WERI-Rb-1 (cell line): ENCODE results near the gene EMILIN2.
A peak's percentile ranks its signal among the peaks of the same experiment; 100 is the strongest.

Experiments used
- DNase-seq: peaks from one replicate; pipeline ENCODE4 v3.0.0-alpha.2; 2020
- H3K27ac ChIP-seq: fragments of 250-450 bp; sonication (Bioruptor Pico); 2 replicates; pipeline ENCODE4 v1.5.1; 2020; ENCODE audit warnings: mild to moderate bottlenecking, moderate library complexity
- H3K27me3 ChIP-seq: fragments of 250-450 bp; sonication (Bioruptor Pico); 2 replicates; pipeline ENCODE4 v1.5.1; 2021; ENCODE audit warnings: mild to moderate bottlenecking, low read depth, moderate library complexity; ENCODE audit not compliant: insufficient read depth, severe bottlenecking
- H3K36me3 ChIP-seq: fragments of 250-450 bp; sonication (Bioruptor Pico); 2 replicates; pipeline ENCODE4 v1.5.1; 2020; ENCODE audit warnings: mild to moderate bottlenecking, moderate library complexity
- H3K4me3 ChIP-seq: 2 replicates; pipeline ENCODE4 v1.5.1; 2011; ENCODE audit warnings: low read depth, mild to moderate bottlenecking, control low read depth, low read length
- H3K9me3 ChIP-seq: fragments of 250-450 bp; sonication (Bioruptor Pico); 2 replicates; pipeline ENCODE4 v1.5.1; 2021; ENCODE audit warnings: mild to moderate bottlenecking, moderate library complexity; ENCODE audit not compliant: severe bottlenecking
- CTCF ChIP-seq: IDR thresholded peaks from 2 replicates; pipeline ENCODE4 v1.5.1; 2011; ENCODE audit warnings: low read depth, mild to moderate bottlenecking, control low read depth, inconsistent platforms, low read length

The EMILIN2 gene

GRCh38 chr18:2896990-2897389 lies 50.2 kb downstream of the EMILIN2 start:
- peak; percentile 67 for DNase-seq

GRCh38 chr18:2897448-2898185 lies 50.8 kb downstream of the EMILIN2 start:
- Histone ChIP-seq H3K27me3 (no peaks in the 10 kb centered on the region), H3K36me3 (no peaks in the 10 kb centered on the region), H3K4me3 (no peak overlapping the region), H3K27ac (no peak overlapping the region), H3K9me3 (no peaks in the 10 kb centered on the region)
- no peak for TF ChIP-seq CTCF
- DNase-seq = no peak

More at GRCh38 chr18:2896990-2897389, 50.2 kb downstream of the EMILIN2 start:
- H3K4me3 ChIP-seq = no peak overlapping the region
- no peaks in the 10 kb centered on the region for H3K9me3 ChIP-seq
- no peaks in the 10 kb centered on the region for H3K36me3 ChIP-seq
- H3K27me3 ChIP-seq = no peaks in the 10 kb centered on the region
- H3K27ac ChIP-seq = no peak overlapping the region
- no peak for TF ChIP-seq CTCF

DNA sequence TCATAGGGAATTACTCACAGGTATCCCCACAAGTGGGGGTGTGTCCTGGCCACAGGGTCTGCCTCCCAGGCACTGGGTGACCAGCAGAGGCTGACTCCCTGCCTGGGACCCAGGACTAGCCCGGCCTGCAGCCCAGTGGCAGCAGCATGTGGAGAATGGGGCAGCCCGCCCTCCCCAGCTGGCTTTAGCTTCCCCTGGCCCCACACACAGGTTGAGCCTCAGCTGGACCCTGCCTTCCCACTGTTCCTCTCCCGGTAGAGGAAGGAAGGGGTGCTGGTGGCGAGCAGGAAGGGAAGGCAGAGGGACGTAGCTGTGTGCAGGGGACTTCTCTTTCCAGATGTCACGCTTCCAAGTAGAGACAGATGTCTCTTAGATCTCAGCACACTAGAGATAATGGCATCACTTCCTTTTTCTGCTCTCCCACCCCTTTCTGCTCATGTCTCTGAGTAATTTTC lies 51.4 kb downstream of the EMILIN2 start:
- Histone ChIP-seq H3K27ac (no peak overlapping the region), H3K4me3 (no peak overlapping the region), H3K9me3 (no peaks in the 10 kb centered on the region), H3K36me3 (no peaks in the 10 kb centered on the region), H3K27me3 (no peaks in the 10 kb centered on the region)
- TF ChIP-seq CTCF = no peak
- no peak for DNase-seq

GRCh38 chr18:2900684-2901422 lies 54.0 kb downstream of the EMILIN2 start:
- no peaks in the 10 kb centered on the region for H3K9me3 ChIP-seq
- DNase-seq = no peak
- no peaks in the 10 kb centered on the region for H3K36me3 ChIP-seq
- no peak overlapping the region for H3K4me3 ChIP-seq
- H3K27me3 ChIP-seq = no peaks in the 10 kb centered on the region
- no peak overlapping the region for H3K27ac ChIP-seq
- TF ChIP-seq CTCF = no peak

DNA sequence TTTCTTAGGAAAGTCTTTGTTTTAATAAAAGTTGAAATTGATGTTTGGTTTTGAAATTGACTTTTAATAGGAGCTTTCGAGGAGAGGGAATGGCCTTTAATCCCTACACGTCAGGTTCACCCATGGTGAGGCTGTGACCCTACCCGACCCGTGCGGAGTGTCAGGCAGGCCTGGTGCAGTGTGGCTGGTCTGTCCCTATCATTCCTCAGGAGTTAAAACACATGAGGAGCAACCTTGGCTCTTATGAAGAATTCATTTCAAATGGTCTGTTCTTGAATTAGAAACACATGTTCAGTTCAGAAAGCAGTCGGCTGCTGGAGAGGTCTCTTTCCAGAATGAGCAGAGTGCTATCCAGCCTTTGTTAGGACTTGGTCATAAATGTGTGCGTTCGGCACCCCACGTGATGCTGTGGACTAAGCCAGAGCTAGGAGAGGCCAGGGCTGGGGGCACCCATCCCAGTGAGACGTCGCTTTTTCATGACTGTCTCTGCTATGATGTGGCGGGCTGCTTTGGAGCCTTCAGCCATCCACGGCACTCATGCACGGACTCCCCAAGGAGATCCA lies 54.7 kb downstream of the EMILIN2 start:
- TF ChIP-seq CTCF = no peak
- no peaks in the 10 kb centered on the region for H3K36me3 ChIP-seq
- no peaks in the 10 kb centered on the region for H3K27me3 ChIP-seq
- H3K4me3 ChIP-seq = no peak overlapping the region
- DNase-seq = peak; percentile 39
- H3K27ac ChIP-seq = no peak overlapping the region
- H3K9me3 ChIP-seq = no peaks in the 10 kb centered on the region
